Calu3 (cell line): ENCODE data around the gene KIF12. TPM values are rescaled to one million over a fixed set of nuclear protein-coding genes. Genes with fewer than 3 reads are reported as not detected.
A peak's percentile ranks its signal among the peaks of the same experiment; 100 is the strongest.

ENCODE experiments used
- BruUV-seq: library from RNA; stranded (reverse); fragments of 400-500 nt; replicated peaks from 2 replicates; lab custom pipeline; 2021; lab: Mats Ljungman, UMichigan
- CTCF ChIA-PET: fragments of 300-600 bp; sonication (Branson Sonifier 250); formaldehyde crosslinking; loops from one replicate; lab custom pipeline; 2022; ENCODE audit warnings: antibody characterized with exemption; lab: Charles Lee
- DNase-seq: peaks from one replicate; pipeline ENCODE4 v3.0.0; 2022
- H3K27ac Mint-ChIP-seq: one replicate; pipeline ENCODE4 v1.8.0; 2022; ENCODE audit warnings: mixed read lengths; ENCODE audit not compliant: unreplicated experiment
- H3K27me3 Mint-ChIP-seq: one replicate; pipeline ENCODE4 v1.8.0; 2022; ENCODE audit warnings: mixed read lengths; ENCODE audit not compliant: unreplicated experiment
- H3K36me3 Mint-ChIP-seq: one replicate; pipeline ENCODE4 v1.8.0; 2022; ENCODE audit warnings: mild to moderate bottlenecking, moderate library complexity, mixed read lengths; ENCODE audit not compliant: insufficient read depth, unreplicated experiment
- H3K4me1 Mint-ChIP-seq: one replicate; pipeline ENCODE4 v1.8.0; 2022; ENCODE audit warnings: mild to moderate bottlenecking, low read depth, mixed read lengths; ENCODE audit not compliant: unreplicated experiment
- H3K4me3 Mint-ChIP-seq: one replicate; pipeline ENCODE4 v1.8.0; 2022; ENCODE audit warnings: mild to moderate bottlenecking, low read depth, moderate library complexity, mixed read lengths; ENCODE audit not compliant: unreplicated experiment
- H3K9me3 Mint-ChIP-seq: one replicate; pipeline ENCODE4 v1.8.0; 2022; ENCODE audit warnings: low read depth, mixed read lengths; ENCODE audit not compliant: unreplicated experiment
- CTCF ChIP-seq: fragments of 200-600 bp; IDR thresholded peaks from one replicate; pipeline ENCODE4 v1.8.0; 2022; ENCODE audit warnings: antibody characterized with exemption; ENCODE audit not compliant: unreplicated experiment
- intact Hi-C: fragments of 100-400 bp; cut with micrococcal nuclease; formaldehyde crosslinking; loops from one replicate; pipeline ENCODE4 v1.10.0; 2022; ENCODE audit not compliant: unreplicated experiment
- total RNA-seq: library from RNA; stranded (reverse); gene quantifications from 2 replicates; pipeline ENCODE4 v1.2.3, GENCODE V29; 2022

KIF12 gene
- total RNA-seq, 1 experiment from 2014 or later = 52.3 TPM

GRCh38 chr9:114110180-114110579 lies 11.1 kb upstream of the KIF12 start:
- TF ChIP-seq CTCF = no peak
- Mint-ChIP-seq H3K27ac (no peak overlapping the region), H3K9me3 (no peaks in the 10 kb centered on the region), H3K27me3 (peaks cover 30% of the 10 kb centered on the region), H3K4me1 (peaks cover 46% of the 10 kb centered on the region), H3K36me3 (no peaks in the 10 kb centered on the region), H3K4me3 (no peak overlapping the region)
- no peak for DNase-seq
- CTCF ChIA-PET = interaction anchor here (0.6 kb wide), 1 partner anchor 461 kb away, joined by 3 read pairs; no protein-coding TSS in a partner anchor
- no TSS peak for BruUV-seq
- intact Hi-C loops = no loop called here

GRCh38 chr9:114109124-114109523 lies 10.0 kb upstream of the KIF12 start:
- peaks cover 46% of the 10 kb centered on the region for H3K4me1 Mint-ChIP-seq
- BruUV-seq = no TSS peak
- no peaks in the 10 kb centered on the region for H3K36me3 Mint-ChIP-seq
- intact Hi-C loops = loop anchor here (2.0 to 5.0 kb wide), 2 partner anchors 163 to 182 kb away; no protein-coding TSS in a partner anchor
- CTCF ChIA-PET = interaction anchor here (0.6 to 2.0 kb wide), 5 partner anchors 27 to 162 kb away, joined by 3 to 27 read pairs (median 11); partner anchors contain the start of gene COL27A1
- no peaks in the 10 kb centered on the region for H3K9me3 Mint-ChIP-seq
- no peak for DNase-seq
- no peak overlapping the region for H3K4me3 Mint-ChIP-seq
- peaks cover 28% of the 10 kb centered on the region for H3K27me3 Mint-ChIP-seq
- H3K27ac Mint-ChIP-seq = no peak overlapping the region
- no peak for TF ChIP-seq CTCF

- Mint-ChIP-seq H3K4me1 (peaks cover 38% of the 10 kb centered on the region), H3K4me3 (no peak overlapping the region), H3K27ac (no peak overlapping the region), H3K36me3 (no peaks in the 10 kb centered on the region), H3K9me3 (no peaks in the 10 kb centered on the region), H3K27me3 (peaks cover 19% of the 10 kb centered on the region)
- CTCF ChIA-PET = interaction anchor here (0.5 to 2.0 kb wide), 18 partner anchors 9 to 183 kb away, joined by 3 to 27 read pairs (median 6); partner anchors contain the start of genes COL27A1 and KIF12
- peak; percentile 82 for TF ChIP-seq CTCF
- intact Hi-C loops = loop anchor here (1.0 to 5.0 kb wide), 3 partner anchors 47 to 183 kb away; partner anchors contain the start of gene COL27A1
- DNase-seq = peak; percentile 86
- no TSS peak for BruUV-seq
Observed at GRCh38 chr9:114108016-114108833, 9.1 kb upstream of the KIF12 start.

GRCh38 chr9:114107286-114108001 lies 8.4 kb upstream of the KIF12 start:
- no peak for DNase-seq

More at GRCh38 chr9:114107286-114108001, 8.4 kb upstream of the KIF12 start:
- CTCF ChIA-PET = interaction anchor here (0.5 to 2.0 kb wide), 18 partner anchors 8 to 184 kb away, joined by 3 to 27 read pairs (median 6); partner anchors contain the start of genes COL27A1 and KIF12
- peaks cover 31% of the 10 kb centered on the region for H3K4me1 Mint-ChIP-seq
- peaks cover 12% of the 10 kb centered on the region for H3K27me3 Mint-ChIP-seq
- no peak overlapping the region for H3K4me3 Mint-ChIP-seq
- peaks cover 2% of the 10 kb centered on the region for H3K9me3 Mint-ChIP-seq
- intact Hi-C loops = loop anchor here (1.0 to 5.0 kb wide), 3 partner anchors 48 to 183 kb away; partner anchors contain the start of gene COL27A1
- BruUV-seq = no TSS peak
- no peaks in the 10 kb centered on the region for H3K36me3 Mint-ChIP-seq
- H3K27ac Mint-ChIP-seq = no peak overlapping the region
- no peak for TF ChIP-seq CTCF
